ENCODE results near the gene AGR2.
A peak's percentile ranks its signal among the peaks of the same experiment; 100 is the strongest.
"Not testable (repeated sequence)": the region's sequence is repeated elsewhere in the genome, so short reads cannot be mapped to it uniquely, and the experiment has no call there.

AGR2 gene

DNA sequence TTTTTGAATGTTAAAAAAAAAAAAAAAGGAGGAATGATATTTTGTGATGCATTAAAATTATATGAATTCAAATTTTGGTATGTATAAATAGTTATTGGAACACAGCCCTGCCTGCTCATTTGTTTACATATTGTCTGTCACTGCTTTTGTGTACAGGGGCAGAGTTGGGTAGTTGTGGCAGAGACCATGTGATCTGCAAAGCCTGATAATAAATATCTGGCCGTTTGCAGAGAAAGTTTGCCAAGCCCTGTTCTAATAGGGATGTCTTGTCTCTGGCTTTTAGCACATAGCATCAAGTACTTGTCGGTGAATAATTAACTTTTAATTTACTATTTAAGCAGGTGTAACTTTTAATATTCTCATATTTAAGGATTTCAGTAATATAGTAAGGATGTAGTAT, 31.5 kb downstream of the AGR2 start:
- DNase-seq = no peak

- no peak for DNase-seq
Observed at GRCh38 chr7:16770657-16771329, 34.0 kb downstream of the AGR2 start.

DNA sequence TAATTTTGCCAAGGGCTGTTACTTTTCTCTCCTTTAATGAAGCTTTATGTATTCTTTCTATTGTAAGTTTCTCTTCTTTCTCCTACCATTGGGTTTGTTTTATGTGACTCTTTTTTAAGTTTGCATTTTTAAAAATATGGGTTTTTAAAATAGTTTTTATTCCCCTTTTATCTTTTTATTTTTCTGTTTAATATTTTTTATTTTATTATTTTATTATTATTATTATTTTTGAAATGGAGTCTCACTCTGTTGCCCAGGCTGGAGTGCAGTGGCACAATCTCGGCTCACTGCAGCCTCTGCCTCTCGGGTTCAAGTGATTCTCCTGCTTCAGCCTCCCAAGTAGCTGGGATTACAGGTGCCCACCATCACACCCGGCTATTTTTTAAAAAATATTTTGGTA, 34.8 kb downstream of the AGR2 start:
- not testable (repeated sequence) for DNase-seq

DNA sequence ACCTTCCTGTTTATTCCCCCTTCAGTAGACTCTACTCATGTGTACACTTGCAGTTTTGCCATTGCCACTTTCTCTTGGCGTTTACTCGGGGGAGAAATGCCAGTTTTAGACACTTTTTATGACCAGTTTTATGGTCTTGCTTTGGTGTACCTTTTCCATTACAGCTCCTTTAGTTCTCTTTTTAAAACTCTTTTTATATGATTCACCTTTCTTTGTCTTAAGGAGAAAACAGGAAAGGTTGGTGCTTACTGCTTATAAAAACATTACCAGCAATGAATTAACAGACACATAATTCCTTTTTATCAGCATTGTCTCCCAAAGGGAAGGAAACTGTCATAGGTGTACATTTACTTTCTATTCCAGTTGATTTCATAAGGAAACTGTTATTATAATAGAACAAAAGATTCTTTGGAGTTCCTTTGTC, 39.4 kb downstream of the AGR2 start:
- DNase-seq = no peak

DNA sequence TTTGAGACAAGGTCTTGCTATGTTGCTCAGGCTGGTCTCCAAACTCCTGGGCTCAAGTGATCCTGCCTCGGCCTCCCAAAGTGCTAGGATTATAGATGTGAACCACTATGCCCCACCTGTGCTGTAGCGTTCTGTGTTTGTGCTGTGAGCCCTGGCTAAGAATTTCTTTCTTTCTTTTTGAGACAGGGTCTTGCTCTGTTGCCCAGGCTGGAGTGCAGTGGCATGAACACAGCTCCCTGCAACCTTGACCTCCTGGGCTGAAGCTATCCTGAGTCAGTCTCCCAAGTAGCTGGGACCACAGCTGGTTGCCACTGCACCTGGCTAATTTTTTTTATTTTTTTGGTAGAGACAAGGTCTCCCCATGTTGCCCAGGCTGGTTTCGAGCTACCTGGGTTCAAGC, 39.9 kb downstream of the AGR2 start:
- DNase-seq = no peak

DNA sequence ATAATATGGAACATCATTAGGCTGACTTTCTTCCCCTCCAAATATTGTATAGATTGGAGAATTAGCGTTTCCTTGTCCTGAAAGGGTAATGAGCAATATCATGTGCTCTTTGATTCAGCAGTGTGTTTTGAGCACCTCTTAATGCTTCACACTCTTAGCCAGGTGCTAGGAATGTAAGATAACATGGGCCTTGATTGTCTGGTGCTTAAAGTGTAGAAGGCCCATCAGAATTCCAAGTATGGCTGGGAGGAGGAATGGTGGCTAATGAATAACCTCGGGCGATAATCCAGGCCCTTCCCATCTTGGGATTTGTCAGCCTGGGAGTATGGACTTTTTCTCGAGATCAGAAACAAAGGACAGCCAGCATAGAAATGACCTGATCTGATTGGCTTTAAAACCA, 42.6 kb downstream of the AGR2 start:
- DNase-seq = no peak

- no peak for DNase-seq
Observed at GRCh38 chr7:16759840-16760239, 45.0 kb downstream of the AGR2 start.

- DNase-seq = no peak
Observed at GRCh38 chr7:16758631-16759611, 45.9 kb downstream of the AGR2 start.

- no peak for DNase-seq
Observed at GRCh38 chr7:16758036-16758435, 46.8 kb downstream of the AGR2 start.

DNA sequence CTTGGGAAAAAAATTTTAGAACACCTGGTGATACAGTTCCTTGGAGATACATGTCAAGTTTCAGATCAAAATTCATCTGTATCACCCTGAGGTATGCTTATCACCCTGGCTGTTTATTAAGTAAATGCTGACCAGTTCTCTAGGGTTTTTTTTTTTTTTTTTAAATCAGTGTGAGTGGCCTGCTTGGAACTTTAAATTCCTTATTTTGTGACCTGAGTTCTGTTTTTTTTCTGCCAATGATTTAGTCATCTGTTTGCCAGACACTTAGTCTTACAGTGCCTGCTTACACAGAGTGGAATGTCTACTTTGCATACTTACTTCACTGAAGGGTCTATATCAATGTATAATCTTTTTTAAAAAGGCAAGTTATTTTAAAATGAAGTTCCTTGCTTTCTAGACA, 49.4 kb downstream of the AGR2 start:
- no peak for DNase-seq

GRCh38 chr7:16754856-16755317, 49.9 kb downstream of the AGR2 start:
- no peak for DNase-seq

DNA sequence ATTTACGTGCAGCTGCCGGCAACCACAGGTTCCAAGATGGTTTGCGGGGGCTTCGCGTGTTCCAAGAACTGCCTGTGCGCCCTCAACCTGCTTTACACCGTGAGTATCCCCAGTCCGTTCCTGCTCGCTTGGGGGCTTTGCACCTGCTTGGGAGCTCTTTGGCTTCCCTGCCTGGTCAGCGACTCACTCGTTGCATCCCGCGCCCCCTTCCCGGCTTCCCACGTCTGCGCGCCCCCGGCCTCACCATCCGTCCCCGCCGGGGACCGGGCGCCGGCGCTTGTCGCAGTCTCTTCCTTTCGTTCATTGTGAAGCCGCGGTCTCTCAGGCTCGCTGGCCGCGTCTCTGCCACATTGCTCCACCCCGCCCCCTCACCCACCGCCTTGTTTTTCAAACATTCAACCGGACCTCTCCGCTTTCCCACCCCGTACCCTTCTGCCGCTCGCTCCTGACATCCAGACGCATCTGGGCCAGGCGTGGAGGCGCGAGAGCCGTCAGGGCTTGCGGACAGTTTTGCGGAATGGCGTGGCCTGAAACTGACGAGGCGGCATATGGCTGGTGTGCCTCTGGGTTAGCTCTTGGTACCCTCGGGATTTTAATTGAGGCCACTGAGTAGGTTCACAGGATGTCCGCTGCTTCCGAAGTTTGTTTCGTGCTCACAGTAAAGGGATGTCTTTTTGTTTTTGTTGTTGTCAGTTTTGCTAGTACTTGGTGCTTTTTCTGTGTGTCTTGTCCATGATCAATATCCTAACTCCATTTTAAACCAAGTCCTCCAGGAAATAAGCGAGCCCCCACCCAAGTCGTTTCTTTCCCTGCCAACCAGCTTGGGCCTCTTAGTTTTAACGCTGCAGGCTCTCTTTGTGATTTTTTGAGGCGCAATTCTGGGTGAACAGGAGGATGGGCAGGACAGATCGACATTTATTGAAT, 50.6 kb downstream of the AGR2 start:
- no peak for DNase-seq

- peak; percentile 94 for DNase-seq
Observed at GRCh38 chr7:16753102-16753931, 51.5 kb downstream of the AGR2 start, which contains the start of gene TSPAN13. TSPAN13 (plus strand) TSS chr7:16753755; CDS start chr7:16753968, 213 bp downstream.

DNA sequence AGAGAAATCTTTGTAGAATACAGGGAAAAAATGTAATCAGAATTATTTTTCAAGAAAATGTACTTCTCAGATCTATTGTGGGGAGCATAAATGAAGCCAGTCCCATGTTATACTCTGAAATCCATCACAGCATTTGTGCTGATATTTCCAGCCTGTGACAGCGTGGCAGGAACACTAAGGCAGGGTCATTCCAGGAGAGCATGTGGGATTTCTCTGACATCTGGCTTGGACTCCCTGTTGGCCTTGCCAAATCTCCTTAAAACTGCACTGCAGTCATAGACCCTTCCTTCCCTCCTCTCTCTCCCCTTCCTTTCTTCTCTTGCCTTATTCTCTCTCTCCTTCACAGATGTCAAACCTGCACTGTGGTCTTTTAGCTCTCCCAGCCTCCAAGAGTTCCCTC, 57.7 kb downstream of the AGR2 start:
- no peak for DNase-seq

- no peak for DNase-seq
Observed at GRCh38 chr7:16745645-16746044, 59.2 kb downstream of the AGR2 start.

DNA sequence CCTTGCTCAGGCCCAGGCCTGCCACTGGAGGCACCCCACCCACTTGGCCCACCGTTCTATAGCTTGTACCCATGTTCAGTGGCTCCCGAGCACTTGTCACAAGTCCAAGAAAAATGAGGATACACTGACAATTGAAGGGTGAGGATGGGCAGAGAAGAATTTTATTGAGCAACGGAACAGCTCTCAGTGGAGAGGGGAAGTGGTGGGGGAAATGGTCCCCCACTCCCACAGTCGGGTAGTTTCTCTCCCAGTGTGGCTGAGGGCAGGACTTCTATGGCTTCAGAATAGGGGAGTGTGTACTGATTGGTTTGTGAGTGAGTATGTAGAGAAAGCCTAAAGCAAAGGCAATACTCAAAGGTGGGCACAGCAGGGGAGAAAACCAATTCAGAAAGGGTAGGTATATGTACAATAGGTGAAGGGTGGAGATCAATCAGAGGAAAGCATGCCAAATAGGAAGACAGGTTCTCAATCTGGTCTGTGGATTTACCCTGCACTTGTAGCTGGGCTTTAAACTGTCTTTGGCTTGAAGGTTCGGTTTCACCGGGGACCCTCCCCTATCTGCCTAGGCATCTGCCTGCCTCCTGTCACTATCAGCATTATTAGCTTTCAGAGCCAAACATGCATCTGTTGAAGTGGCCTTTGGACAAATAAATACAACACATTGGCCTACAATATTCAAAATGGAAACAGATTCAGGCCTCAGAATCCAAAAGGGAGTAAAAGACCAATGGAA, 60.1 kb downstream of the AGR2 start:
- no peak for DNase-seq

GRCh38 chr7:16743236-16743635, 61.6 kb downstream of the AGR2 start:
- no peak for DNase-seq

- DNase-seq = no peak
Observed at GRCh38 chr7:16742547-16742946, 62.3 kb downstream of the AGR2 start.

All from NCI-H226 (cell line).